Glomerular visceral epithelial cell (primary cell): ENCODE results near the gene PLCH2.

Experiments used
- DNase-seq: peaks from one replicate; pipeline ENCODE4 v3.0.0-alpha.2; 2016; ENCODE audit errors: extremely low spot score

Gene PLCH2

DNA sequence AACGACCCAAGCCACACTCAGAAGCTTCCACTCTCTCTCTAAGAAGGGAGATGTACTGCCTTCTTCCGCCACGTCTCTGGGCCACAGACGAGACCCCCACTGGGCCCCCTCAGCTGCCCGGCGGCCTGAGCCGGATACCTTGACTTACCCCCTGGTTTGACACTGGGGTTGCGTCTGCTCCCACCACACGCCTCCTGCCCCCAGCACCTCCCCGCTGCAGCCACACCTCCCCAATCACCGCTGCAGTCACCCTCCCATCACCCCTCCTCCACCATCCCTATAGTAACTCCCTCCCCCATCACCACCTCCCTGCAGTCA is 39.6 kb downstream of the PLCH2 start:
- no peak for DNase-seq

DNA sequence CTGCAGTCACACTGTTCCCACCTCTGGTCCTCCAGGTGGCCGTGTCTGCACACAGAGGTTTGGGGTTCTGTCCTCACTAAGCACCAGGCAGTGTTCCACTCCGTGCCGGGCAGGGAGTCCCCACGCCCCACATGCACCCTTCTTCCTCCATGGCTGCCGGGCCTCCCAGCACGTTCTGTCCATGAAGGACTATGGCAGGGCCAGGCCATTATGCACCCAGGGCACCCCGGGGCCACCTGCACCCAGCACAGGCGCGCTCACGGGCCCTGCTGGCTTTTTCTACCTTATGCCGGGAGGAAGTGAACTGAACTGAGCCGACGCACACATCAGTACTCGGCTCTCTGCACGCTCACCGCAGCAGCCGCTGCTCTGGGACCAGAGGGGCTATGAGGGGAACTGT is 40.0 kb downstream of the PLCH2 start:
- no peak for DNase-seq

DNA sequence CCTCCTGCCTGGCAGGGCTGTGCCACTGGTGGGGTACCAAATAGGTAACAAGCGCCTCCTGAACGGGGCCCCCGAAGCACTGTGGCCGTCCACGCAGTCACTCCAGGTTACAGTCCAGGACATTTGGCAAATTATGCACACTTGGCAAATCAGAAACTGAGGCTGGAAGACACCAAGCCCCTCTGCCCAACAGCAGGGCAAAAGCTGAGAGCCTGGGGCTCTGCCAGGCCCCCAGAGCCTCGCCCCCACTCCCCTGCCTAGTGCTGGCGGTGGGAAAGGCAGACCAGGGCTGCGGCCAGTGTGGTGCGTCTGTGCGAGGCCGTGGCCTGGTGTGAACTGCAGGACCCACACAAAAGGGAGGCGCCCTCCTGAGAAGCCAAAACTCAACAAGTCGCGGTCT is 40.9 kb downstream of the PLCH2 start:
- no peak for DNase-seq

DNA sequence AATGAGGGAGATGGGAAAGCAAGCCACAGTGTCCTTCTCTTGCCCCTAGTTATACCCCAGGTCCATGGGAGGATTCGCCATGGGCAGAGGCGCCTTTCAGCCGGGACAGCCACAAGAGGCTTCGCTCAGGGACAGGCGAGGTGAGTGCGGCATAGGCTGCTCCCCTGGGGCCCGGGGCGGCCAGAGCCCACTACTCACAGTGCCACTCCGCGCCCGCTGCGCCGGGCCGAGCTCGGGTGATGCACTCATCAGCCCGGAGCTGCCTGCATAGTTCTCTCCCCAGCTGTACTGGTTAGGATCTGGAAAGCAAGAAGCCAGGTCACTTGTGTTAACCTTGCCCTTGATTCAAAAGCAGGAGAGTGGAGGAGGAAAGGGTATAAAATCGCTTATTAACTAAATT is 41.9 kb downstream of the PLCH2 start:
- DNase-seq: no peak

DNA sequence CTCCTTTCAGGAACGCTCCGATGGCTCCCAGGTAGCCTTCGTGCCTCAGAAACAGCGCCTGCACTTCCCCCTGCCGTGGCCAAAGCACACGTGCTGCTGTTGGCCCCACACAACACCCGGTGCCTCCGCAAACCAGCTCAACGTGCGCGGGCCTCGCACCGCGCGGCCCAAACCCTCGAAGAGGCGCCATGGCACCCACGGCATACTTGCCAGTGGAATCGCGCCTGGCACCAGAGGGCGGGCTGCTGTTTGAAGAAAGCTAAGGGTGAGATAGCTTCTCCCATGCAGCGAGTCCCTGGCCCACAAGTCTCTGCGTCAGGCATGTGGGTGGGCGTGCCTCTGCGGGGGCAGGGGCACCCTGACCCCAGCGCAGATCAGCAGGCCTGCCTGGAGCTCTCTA is 42.4 kb downstream of the PLCH2 start:
- DNase-seq: no peak

DNA sequence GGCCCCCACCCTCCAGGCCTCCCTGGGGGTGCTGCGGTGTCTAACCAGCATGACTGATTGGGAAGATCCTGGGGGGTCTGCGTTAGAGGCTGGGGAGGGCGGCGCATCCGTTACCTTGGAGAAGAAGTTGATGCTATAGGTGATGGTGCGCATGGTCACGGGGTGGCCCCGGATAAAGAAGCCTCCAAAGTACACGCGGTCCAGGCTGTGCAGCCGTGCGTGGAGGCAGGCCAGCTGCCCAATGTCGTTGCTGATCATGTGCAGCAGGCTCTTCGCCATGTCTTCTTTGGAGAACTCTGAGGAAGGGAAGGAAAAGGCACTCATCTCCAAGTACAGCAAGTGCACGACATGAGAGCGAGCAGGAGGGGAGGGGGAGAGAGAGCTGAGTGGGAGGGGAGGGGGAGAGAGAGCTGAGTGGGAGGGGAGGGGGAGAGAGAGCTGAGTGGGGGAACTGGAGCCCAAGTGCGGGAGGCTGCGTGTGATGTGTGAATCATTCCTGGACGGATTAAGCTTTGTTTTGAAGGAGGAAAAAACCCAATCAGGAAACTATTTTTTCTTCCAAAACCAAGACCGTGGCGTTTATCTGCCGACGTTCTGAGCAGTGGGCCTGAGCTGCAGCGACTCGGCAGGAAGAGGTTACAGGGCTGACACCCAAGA is 43.1 kb downstream of the PLCH2 start:
- DNase-seq: no peak

DNA sequence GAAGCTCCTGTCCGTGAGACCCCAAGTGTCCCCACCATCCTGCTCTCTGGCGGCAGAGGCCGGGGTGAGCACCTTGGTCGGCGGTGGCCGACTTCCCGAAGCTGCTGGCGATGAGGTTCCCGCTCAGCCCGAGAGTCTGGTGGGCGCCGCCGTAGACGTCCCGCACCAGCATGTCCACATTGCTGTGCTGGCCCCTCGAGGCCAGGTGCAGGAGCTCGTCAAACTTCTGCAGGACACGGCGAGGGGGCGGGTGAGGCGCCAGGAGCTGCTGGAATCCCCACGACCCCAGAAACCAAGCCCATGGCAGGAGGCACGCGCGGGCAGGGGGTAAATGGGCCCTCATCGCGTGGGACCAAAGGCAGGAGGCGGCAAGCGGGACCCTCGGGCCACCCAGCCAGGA is 43.6 kb downstream of the PLCH2 start:
- no peak for DNase-seq

DNA sequence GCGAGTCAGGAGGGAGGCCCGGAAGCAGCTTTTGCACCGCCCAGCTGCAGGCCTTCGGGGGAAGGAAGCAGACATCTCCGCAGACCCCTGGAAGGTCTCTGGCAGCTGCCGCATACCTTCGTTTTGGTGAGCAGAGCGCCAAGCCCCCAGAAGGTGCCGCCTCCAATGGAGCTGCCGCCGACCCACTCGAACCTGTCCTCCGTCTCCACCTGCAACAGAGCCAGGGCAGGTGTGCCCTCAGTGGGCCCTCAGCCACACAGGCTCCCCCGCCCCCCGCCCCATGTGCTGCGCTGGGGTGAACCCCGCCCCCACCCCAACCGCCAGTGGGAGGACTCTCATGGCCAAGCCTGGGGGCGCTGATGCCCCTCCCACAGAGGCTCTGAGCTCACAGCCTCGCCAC is 44.1 kb downstream of the PLCH2 start:
- no peak for DNase-seq

DNA sequence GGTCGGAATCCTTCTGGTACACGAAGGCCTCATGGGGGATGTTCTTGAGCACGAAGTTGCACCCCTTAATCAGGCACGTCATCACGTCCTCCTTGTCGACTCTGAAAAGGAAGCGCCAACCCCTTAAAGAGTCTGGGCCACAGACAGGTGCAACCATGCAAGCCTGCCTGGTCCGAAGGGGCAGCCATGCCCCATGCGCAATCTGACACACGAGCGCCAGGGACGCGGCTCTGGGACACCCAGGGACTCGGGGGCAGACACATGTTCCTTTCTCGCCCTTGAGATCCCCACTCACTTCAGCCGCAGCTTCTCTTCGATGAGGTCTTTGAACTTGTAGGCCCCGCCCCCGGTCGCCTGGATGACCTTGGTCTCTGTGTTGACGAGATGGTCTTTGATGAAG is 44.7 kb downstream of the PLCH2 start:
- no peak for DNase-seq

DNA sequence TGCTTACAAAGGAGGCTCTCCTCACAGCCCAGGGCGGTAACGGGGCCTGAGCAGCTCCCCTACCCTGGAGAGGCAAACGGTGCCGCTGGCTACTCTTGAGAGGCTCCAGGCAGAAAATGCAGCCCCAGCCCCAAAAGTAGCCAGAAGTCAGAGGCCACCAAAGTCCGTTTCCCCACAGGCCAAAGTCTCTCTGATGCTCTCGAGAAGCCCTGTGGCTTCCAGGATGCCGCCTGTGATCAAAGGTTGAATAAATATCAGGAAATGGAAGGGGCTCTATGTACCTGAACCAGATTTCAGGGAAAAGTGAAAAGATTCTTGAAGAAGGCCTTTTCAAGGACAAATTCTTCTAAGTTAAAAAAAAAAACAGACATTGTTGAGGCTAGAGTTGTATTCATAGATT is 46.1 kb downstream of the PLCH2 start:
- no peak for DNase-seq

DNA sequence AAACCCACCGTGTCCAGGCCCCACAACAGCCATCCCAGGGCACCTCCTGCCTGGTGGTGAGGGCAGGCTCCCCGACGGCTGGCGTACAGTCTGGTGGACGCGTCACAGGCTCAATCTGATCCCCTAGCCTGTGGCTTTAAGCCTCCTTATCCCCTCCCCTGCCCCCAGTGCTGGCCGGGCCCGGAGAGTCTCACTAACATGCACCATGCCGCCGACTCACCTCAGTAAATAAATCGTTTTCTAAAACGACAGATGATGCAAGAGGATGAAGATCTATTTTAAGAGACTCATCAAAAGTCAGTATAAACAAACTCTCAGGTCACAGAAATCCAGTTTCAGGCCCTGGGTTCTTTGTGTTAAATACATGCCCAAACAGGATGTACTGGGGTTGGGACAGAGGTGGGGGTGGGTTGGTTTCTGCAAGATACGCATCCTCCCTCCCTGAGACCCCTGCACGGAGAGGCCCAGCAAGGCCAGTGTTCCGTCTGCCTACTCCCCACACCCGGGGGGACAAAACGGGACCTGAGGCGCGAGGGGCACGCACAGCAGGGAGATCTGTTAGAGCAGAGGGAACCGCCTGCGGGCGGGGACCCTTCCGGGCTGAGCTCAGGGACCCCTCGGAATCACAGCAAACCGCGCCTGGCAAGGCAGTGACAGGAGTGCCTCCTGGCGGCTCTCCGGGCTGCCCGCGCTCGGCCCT is 47.3 kb downstream of the PLCH2 start:
- no peak for DNase-seq

DNA sequence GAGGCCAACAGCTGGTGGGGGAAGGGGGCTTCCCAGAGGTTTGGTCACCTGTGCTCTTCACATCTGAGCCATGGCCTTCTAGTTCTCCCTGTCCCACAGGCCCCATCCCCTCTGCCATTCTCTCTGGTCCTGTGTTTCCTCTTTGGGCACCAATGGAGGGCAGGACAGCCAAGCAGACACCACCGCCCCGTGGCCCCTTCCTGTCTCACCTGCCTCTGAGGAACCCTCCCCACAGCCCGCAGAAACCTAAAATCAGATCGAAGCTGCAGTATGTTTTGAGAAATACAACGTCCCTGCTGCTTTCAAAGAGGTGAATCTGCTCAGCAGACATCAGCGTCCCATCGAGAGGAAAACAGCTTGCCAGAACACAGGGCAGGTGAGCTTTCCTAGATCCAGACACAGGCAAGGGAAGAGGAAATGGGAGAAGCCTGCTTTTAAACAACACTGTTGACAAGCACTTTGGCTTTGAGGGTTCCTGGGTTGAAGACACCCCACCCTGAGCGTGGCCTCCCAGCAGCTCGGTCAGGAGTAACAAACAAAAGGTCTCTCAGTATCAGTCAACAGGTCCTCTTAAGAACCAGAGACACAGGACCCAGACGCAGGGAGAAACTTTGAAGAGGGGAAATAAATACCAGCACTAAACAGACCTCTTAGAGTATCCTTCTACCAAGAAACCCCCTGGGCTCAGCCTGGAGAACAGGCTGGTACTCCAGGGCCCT is 48.0 kb downstream of the PLCH2 start:
- DNase-seq: no peak

DNA sequence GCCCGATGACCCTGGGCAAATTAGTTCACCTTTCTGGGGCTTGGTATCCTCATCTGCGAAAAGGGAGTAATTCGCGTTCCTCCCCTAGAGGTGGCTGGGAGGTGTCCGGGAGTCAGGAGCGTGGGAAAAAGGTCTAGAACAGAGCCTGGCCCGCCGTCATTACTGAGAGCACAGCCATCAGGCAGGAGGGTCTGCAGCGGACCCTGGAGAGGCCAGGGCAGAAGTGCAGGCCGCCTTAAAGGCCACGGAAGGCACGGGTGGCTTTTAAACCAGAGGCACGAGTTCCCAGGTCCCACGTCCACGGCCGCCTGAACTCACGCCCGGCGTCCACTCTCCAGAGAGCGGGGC is 49.5 kb downstream of the PLCH2 start:
- DNase-seq: no peak

DNA sequence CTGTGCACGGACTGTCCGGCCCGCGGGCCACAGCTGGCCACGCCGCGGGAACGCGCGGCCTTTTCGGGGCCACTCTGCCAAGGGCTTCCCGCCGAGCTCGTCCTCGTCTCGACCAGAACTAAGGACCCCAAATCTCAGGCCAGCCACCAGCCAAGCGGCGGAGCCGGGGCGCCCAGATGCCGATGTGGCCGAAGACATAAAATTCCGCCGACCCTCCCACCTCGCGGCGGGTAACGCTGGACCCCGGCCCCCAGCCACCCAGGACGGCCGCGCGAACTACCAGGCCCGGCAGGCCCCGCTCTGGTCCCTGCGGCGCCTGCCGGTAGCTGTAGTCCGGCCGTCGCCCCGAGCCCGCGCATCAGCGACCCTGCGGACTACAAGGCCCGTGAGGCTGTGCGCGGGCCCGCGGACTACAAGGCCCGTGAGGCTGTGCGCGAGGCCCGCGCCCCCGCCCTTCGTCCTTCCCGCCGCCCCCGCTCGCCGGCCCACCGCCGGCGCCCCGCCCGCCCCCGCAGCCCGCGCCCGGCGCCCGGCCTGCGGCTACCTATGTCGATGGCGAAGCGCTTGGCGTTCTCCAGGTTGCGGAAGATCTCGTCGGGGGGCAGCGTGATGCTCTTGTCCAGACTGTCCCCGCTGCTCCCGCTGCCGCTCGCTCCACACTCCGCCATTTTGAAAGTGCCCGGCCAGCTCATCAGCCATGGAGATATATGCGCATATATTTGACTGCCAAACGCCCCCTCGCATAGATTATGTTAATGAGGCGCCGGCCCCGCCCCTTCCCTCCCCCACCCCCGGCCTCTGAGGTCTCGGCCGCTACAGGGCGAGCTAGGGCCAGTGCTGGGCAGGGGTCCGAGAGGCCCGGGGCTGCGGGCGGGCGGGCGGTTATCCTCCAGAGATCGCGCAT is 50.1 kb downstream of the PLCH2 start, which contains the start of gene PANK4:
Gene PANK4 (minus strand): TSS at position 677 of the 904 bp plus-strand sequence. CDS start 9 bp downstream, at position 668.
- DNase-seq: peak; percentile 89

DNA sequence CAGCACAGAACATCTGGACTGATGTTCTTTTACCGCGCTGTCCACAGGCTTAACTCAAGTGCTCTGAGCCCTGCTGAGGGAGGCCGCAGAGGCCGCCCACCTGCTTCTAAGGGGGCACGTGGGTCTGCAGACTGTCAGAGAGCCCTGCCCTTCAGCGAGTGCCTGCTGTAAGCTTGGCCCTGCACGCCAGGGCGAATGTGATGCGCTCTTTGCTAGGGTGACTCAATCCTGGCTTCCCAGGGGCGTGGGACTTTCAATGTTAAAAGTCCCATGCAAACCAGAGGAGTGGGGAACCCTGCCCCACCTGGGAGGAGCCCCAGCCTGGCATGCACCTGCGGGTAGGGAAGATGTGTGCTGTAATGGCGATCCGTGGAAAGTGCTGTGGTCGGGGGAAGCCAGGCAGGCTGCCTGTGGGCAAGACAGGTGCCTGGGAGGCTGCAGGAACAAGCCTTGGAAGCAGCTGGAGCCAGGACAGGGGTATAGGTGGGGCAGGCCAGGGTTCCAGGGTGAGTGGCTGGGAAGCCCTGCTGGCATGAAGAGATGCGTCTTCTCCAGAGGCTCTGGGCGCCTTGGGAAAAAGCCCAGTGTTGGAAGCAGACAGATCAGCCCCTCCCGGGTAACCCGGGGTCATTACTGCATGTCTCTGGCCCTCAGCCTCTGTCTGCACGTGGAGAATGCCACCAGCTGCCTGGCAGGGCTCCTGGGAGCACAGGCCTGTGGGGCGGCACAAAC is 50.9 kb downstream of the PLCH2 start:
- peak; percentile 38 for DNase-seq

DNA sequence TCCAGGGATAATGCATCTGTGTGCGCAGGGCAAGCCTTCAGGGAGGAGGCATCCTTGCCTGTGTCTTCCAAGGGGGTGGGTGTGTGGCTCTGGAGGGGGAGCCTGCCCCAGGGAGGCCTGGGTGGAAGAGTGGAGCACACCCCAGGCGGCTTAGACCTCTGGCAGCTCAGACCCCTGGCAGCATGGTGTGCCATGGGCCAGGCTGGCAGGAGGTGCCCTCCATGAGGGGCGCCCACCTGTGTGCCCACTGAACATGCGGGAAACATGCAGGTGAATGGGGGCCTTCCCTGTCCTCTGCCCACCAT is 51.4 kb downstream of the PLCH2 start:
- DNase-seq: no peak

DNA sequence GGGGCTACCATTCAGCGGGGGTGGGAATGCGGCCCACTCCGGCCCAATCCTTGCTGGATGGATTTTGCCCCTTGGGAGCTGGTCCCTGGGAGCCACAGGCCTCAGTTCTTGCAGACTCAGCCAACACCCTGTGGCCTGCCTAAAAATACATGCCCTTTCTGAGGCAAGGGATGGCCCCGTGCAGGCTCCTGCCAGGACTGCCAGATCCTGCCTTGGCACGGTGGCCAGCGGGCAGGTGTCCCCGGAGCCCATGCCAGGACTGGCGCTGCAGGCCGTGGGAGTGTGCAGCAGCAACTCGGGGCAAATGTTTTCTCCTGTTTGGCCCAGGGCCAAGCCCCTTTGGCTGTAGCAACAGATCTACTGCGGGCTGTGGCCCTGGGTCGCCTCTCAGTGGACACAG is 51.9 kb downstream of the PLCH2 start:
- DNase-seq: no peak

DNA sequence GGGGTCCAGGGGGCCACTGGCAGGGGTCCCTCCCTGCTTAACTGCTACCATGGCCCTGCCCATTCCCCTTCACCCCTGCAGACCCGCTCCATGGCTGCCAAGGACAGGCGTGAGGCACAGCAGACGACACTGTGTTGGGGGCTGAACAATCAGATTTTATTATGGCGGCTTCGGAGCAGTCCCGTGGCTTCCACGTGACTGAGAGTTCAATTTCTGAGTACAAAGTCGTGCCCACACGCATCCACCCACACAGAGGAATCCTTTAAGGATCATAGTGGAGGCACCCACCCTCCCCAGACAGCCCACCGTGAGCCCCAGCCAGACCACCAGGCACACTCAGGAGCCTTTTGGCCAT is 52.5 kb downstream of the PLCH2 start:
- no peak for DNase-seq

DNA sequence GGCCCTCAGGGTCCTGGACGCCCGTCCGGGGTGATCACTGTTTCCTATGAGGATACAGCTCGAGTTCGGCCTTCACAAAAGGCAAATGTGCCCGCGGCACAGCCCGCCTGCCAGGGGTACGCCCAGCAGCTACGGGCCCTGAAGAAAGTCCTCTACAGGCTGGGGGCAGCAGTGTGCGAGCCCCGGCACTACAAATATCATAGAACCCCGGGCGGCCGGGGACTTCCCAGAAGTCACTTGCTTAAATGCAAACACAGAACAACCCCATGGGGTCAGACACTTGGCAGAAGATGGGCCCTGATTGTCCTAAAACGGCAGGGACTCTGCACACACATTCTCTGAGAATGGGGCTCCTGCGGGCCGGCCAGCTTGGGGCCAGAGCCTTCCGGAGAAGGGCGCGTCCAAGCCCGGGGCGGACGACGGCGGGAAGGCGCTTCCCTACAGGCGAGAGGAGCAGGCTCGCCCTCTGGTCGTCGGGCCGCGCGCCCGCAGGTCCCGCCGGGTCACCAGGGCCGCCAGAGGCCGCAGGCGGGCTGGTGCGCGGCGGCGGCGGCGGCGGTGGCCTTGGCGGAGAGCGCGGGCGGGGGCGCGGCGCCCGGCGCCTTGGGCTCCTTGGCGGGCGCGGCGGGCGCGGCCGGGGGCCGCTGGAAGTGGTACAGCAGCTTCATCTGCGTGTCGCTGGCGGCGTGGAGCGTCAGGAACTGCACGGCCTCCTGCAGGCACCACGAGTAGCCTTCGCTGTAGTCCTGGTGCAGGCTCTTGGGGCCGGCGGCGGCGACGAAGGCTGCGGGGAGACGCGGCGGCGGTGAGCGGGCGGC is 53.1 kb downstream of the PLCH2 start:
- no peak for DNase-seq

DNA sequence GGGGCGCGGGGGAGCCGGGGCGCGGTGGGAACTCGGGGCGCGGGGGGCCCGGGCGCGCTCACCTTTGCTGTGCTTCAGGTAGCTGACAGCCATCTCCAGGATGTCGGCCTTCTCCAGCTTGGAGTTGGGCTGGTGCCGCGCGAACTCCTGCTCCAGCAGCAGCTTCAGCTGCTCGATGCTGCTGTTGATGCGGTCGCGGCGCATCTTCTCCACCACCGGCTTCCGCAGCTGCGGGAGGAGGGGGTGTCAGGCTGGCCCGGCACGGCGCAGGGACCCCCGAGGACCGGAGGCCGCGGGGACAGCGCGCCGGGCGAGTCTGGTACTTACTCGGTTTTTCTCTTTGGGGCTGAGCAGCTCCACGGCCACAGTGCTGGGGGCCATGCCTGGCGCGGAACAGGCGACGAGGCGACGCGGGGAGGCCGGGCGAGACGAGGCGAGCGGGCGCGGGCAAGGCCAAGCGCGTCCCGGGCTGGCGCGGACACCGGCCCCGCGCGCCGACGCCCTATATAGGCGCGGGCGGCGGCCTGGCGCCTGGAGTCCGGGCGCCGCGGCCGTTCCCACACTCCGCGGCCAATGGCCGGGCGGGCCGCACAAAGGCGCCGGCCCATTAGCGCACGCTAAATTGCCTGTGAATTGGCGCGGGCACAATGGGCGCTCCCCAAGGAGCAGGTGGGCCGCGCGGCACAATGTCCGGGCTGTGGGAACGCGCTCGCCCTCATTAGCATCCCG is 53.9 kb downstream of the PLCH2 start, which contains the start of gene HES5:
Gene HES5 (minus strand): TSS at position 480 of the 729 bp plus-strand sequence. CDS start 99 bp downstream, at position 381.
- DNase-seq: no peak
